ENCODE measurements around the gene TRIM63.

DNA sequence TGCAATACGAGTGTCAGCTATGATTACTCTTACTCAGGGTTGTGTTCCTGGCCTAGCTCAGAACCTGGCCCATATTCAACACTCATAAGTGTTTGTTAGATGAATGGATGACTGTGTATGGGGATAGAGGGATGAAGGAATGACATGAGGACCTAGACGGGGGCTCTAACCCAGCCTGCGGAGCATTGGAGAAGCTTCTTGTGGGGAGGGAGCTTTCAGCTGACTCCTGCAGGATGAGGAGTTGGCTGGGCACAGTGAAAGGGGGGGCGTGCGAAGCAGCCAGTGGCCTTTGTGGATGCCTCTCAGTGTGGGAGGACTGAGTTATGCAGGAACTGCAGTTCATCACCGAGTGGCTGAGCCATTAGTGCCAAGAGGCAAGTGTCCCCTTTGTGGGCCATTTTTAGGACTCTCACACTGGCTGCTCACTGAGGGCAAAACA, 47.1 kb downstream of the TRIM63 start:
- TF ChIP-seq POLR2AphosphoS5 (IDR thresholded peaks at IDR 0.05; ENCODE audit: low read depth, low read length) (no peak), RCOR1 (IDR thresholded peaks at IDR 0.05; ENCODE audit: low read length) (no peak), FOXM1 (IDR thresholded peaks at IDR 0.05; ENCODE audit: low read depth) (no peak), FOSL2 (IDR thresholded peaks at IDR 0.05; ENCODE audit: borderline replicate concordance, low read depth) (no peak), SIN3A (IDR thresholded peaks at IDR 0.05; ENCODE audit: borderline replicate concordance, low read depth, low read length) (no peak), JUND (IDR thresholded peaks at IDR 0.05) (no peak)
- TF ChIP-seq, protein P1, sequence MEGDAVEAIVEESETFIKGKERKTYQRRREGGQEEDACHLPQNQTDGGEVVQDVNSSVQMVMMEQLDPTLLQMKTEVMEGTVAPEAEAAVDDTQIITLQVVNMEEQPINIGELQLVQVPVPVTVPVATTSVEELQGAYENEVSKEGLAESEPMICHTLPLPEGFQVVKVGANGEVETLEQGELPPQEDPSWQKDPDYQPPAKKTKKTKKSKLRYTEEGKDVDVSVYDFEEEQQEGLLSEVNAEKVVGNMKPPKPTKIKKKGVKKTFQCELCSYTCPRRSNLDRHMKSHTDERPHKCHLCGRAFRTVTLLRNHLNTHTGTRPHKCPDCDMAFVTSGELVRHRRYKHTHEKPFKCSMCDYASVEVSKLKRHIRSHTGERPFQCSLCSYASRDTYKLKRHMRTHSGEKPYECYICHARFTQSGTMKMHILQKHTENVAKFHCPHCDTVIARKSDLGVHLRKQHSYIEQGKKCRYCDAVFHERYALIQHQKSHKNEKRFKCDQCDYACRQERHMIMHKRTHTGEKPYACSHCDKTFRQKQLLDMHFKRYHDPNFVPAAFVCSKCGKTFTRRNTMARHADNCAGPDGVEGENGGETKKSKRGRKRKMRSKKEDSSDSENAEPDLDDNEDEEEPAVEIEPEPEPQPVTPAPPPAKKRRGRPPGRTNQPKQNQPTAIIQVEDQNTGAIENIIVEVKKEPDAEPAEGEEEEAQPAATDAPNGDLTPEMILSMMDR (IDR thresholded peaks at IDR 0.05): no peak

Measured in SK-N-SH (cell line).